Measurements from ENCODE around the gene NPTXR.

GRCh38 chr22:38828191-38828590 is 15.6 kb downstream of the NPTXR start:
- TF ChIP-seq CTCF (conservative IDR thresholded peaks at IDR 0.05; ENCODE audit: low read depth, low read length) (no peak), EZH2 (IDR thresholded peaks at IDR 0.05; ENCODE audit: borderline replicate concordance, low read depth, low read length, poor library complexity, severe bottlenecking) (no peak)
